ENCODE data around the gene DDIT4. TPM values are rescaled to one million over a fixed set of nuclear protein-coding genes. Genes with fewer than 3 reads are reported as not detected.
A peak's percentile ranks its signal among the peaks of the same experiment; 100 is the strongest.
"Not testable (repeated sequence)": the region's sequence is repeated elsewhere in the genome, so short reads cannot be mapped to it uniquely, and the experiment has no call there.

Gene DDIT4
- total RNA-seq, 2 donors from 2014 or later, result 1,025 to 1,076 TPM

GRCh38 chr10:72243822-72244437 is 29.8 kb upstream of the DDIT4 start:
- H3K9me3 Mint-ChIP-seq, result no peaks in the 10 kb centered on the region
- H3K36me3 Mint-ChIP-seq, result no peaks in the 10 kb centered on the region
- ATAC-seq, result no peak
- no peak for DNase-seq (ENCODE audit: low spot score in 2 of 2)
- H3K27ac Mint-ChIP-seq, result peak overlapping the region; percentile 30 to 89

GRCh38 chr10:72244573-72245038 is 29.1 kb upstream of the DDIT4 start:
- no peak for ATAC-seq
- no peaks in the 10 kb centered on the region for H3K9me3 Mint-ChIP-seq
- DNase-seq (ENCODE audit: low spot score in 2 of 2), result no peak
- no peaks in the 10 kb centered on the region for H3K36me3 Mint-ChIP-seq
- H3K27ac Mint-ChIP-seq, result peak overlapping the region; percentile 30 to 89

GRCh38 chr10:72245949-72246525 is 27.7 kb upstream of the DDIT4 start:
- no peaks in the 10 kb centered on the region for H3K9me3 Mint-ChIP-seq
- H3K27ac Mint-ChIP-seq, result peak overlapping the region; percentile 30 to 88
- no peak for DNase-seq (ENCODE audit: low spot score in 2 of 2)
- no peaks in the 10 kb centered on the region for H3K36me3 Mint-ChIP-seq
- ATAC-seq, result no peak

GRCh38 chr10:72248468-72249151 is 25.1 kb upstream of the DDIT4 start:
- Mint-ChIP-seq H3K9me3 (no peaks in the 10 kb centered on the region), H3K36me3 (no peaks in the 10 kb centered on the region), H3K27ac (peak overlapping the region; percentile 85 to 93)
- ATAC-seq (peak; percentile 82 to 91), DNase-seq (ENCODE audit: low spot score in 2 of 2) (peak; percentile 68 to 82)

GRCh38 chr10:72249176-72249862 is 24.4 kb upstream of the DDIT4 start:
- peak overlapping the region; percentile 85 to 93 for H3K27ac Mint-ChIP-seq
- H3K9me3 Mint-ChIP-seq; DNase-seq (ENCODE audit: low spot score in 2 of 2); H3K36me3 Mint-ChIP-seq: not testable (repeated sequence)
- ATAC-seq, result peak in 1 of 2 donors; percentile 8

- Mint-ChIP-seq H3K36me3 (no peaks in the 10 kb centered on the region), H3K9me3 (no peaks in the 10 kb centered on the region), H3K27ac (peak overlapping the region; percentile 55 to 76)
- ATAC-seq, result no peak
- no peak for DNase-seq (ENCODE audit: low spot score in 2 of 2)
Observed at GRCh38 chr10:72250666-72251065, 23.1 kb upstream of the DDIT4 start.

- no peaks in the 10 kb centered on the region for H3K36me3 Mint-ChIP-seq
- DNase-seq (ENCODE audit: low spot score in 2 of 2), result no peak
- H3K27ac Mint-ChIP-seq, result no peak overlapping the region
- H3K9me3 Mint-ChIP-seq, result no peaks in the 10 kb centered on the region
- no peak for ATAC-seq
Observed at GRCh38 chr10:72251635-72252034, 22.1 kb upstream of the DDIT4 start.

GRCh38 chr10:72252972-72253371 is 20.8 kb upstream of the DDIT4 start:
- Mint-ChIP-seq H3K36me3 (no peaks in the 10 kb centered on the region), H3K9me3 (no peaks in the 10 kb centered on the region), H3K27ac (peak overlapping the region; percentile 31 to 40)
- DNase-seq (ENCODE audit: low spot score in 2 of 2) (no peak), ATAC-seq (no peak)

- Mint-ChIP-seq H3K27ac (peak overlapping the region in 1 of 2 donors; percentile 31), H3K9me3 (no peaks in the 10 kb centered on the region), H3K36me3 (no peaks in the 10 kb centered on the region)
- ATAC-seq (no peak), DNase-seq (ENCODE audit: low spot score in 2 of 2) (no peak)
Observed at GRCh38 chr10:72253578-72253977, 20.1 kb upstream of the DDIT4 start.

GRCh38 chr10:72254813-72255568 is 18.7 kb upstream of the DDIT4 start:
- Mint-ChIP-seq H3K9me3 (no peaks in the 10 kb centered on the region), H3K36me3 (no peaks in the 10 kb centered on the region), H3K27ac (peak overlapping the region; percentile 77 to 96)
- peak in 1 of 2 donors; percentile 69 for ATAC-seq
- peak in 1 of 2 donors; percentile 36 for DNase-seq (ENCODE audit: low spot score in 2 of 2)

- ATAC-seq (no peak), DNase-seq (ENCODE audit: low spot score in 2 of 2) (no peak)
- Mint-ChIP-seq H3K36me3 (no peaks in the 10 kb centered on the region), H3K27ac (peak overlapping the region; percentile 77 to 93), H3K9me3 (no peaks in the 10 kb centered on the region)
Observed at GRCh38 chr10:72255977-72256729, 17.6 kb upstream of the DDIT4 start.

- no peaks in the 10 kb centered on the region for H3K9me3 Mint-ChIP-seq
- no peak for DNase-seq (ENCODE audit: low spot score in 2 of 2)
- peak overlapping the region in 1 of 2 donors; percentile 72 for H3K27ac Mint-ChIP-seq
- ATAC-seq, result peak in 1 of 2 donors; percentile 16
- no peaks in the 10 kb centered on the region for H3K36me3 Mint-ChIP-seq
Observed at GRCh38 chr10:72257051-72257892, 16.5 kb upstream of the DDIT4 start.

GRCh38 chr10:72258617-72259016 is 15.1 kb upstream of the DDIT4 start:
- no peaks in the 10 kb centered on the region for H3K9me3 Mint-ChIP-seq
- H3K27ac Mint-ChIP-seq, result peak overlapping the region in 1 of 2 donors; percentile 66
- DNase-seq (ENCODE audit: low spot score in 2 of 2) (no peak), ATAC-seq (no peak)
- no peaks in the 10 kb centered on the region for H3K36me3 Mint-ChIP-seq

- no peaks in the 10 kb centered on the region for H3K9me3 Mint-ChIP-seq
- H3K36me3 Mint-ChIP-seq, result no peaks in the 10 kb centered on the region
- H3K27ac Mint-ChIP-seq, result peak overlapping the region; percentile 96 to 98
- DNase-seq (ENCODE audit: low spot score in 2 of 2) (no peak), ATAC-seq (no peak)
Observed at GRCh38 chr10:72259491-72260238, 14.1 kb upstream of the DDIT4 start.
